SW480 (cell line): ENCODE results near the gene TUBGCP3.
"Not testable (repeated sequence)": the region's sequence is repeated elsewhere in the genome, so short reads cannot be mapped to it uniquely, and the experiment has no call there.

Experiments
- DNase-seq: peaks from one replicate; pipeline ENCODE4 v3.0.0-alpha.2; 2016; ENCODE audit warnings: low spot score

TUBGCP3 gene

DNA sequence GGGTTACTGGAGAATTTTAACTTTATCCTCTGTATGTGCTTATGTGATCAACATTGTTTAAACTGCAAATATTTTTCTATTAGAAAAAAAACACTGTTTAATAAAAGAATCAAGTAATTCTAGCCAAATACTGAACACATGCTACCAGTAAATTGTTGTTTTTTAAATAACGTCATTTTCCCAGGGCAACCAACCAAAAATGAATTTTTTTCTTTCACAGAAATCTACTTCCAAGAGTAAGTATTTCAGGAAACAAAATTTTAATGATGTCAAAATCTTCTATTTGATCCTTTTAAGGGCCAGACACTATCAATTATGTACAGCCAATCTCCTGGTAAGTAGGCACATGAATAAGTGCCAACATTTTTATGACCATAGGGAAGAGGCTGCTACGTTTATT, 57.1 kb downstream of the TUBGCP3 start:
- DNase-seq = no peak

- no peak for DNase-seq
Observed at GRCh38 chr13:112529216-112529615, 58.7 kb downstream of the TUBGCP3 start.

GRCh38 chr13:112526146-112526853, 61.7 kb downstream of the TUBGCP3 start:
- DNase-seq = no peak

- no peak for DNase-seq
Observed at GRCh38 chr13:112525356-112525945, 62.5 kb downstream of the TUBGCP3 start.

- no peak for DNase-seq
Observed at GRCh38 chr13:112522578-112522977, 65.4 kb downstream of the TUBGCP3 start.

DNA sequence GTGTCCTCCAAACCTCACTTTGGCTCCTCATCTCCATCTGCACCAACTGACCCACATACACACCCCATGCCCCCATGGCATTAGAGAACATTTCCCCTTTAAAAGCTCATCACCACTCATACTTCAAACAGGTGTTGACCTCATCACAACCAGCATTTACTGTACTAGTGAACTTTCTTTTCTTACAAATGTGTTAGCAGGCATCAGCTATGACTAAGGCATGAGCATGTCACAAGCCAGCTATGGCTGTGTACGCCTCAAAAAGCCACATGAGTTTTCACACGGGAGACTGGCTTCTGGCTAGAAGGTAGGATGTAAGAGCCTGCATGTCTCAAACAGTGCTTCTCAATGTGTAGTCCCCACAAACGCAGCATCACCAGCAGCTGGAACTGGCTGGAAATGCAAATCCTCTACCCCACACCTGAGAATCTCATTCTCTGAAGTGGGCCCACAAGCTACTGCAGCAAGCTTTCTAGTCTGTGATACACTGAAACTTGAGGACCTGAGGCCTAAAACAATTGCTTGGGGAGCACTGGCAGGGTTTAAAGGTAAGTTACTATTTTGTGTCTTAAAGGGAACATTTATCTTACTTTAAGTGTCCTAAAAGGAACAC, 66.8 kb downstream of the TUBGCP3 start:
- no peak for DNase-seq

GRCh38 chr13:112519517-112520060, 68.4 kb downstream of the TUBGCP3 start:
- DNase-seq = no peak

DNA sequence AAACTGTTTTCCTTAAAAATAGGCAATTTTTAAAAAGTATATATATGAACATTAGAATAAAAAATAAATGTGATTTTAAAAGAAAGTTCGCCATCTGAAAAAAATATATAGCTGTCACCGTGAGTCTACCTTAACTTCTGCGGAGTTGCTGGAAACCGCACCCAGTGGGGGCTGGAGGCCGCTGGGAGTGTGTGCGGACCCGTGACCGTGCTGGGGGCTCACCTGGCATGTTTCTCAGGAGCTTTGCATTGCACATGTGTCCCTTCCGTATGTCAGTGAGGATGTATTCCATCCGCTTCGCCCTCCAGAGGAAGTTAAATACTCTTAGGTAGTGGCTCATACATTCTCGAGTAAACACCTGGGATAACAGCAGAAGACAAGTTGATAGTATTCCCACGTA, 71.7 kb downstream of the TUBGCP3 start:
- no peak for DNase-seq

- no peak for DNase-seq
Observed at GRCh38 chr13:112513761-112514160, 74.2 kb downstream of the TUBGCP3 start.

GRCh38 chr13:112510987-112511685, 76.8 kb downstream of the TUBGCP3 start:
- DNase-seq = no peak

GRCh38 chr13:112510002-112510780, 77.8 kb downstream of the TUBGCP3 start:
- DNase-seq = peak; percentile 59

GRCh38 chr13:112509190-112509589, 78.8 kb downstream of the TUBGCP3 start:
- no peak for DNase-seq

DNA sequence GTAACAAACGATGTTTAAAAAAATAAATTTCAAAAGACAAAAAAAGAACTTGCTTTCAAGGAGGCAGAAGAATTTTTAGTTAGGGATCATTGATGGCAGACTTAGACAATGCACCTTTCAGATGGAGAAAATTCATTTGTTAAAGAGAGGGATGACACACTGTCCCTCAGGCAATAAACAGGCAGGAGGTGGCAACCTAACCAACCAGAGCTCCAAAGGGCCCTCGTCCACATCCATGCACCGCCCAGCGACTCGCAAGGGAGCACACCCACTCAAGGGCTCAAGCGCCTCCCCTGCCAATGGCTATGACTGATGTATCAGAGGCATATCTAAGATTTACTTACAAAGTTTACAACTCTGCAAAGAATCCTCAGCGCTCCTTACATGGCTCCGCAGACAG, 81.9 kb downstream of the TUBGCP3 start:
- DNase-seq = no peak

- no peak for DNase-seq
Observed at GRCh38 chr13:112496166-112496565, 91.8 kb downstream of the TUBGCP3 start.

DNA sequence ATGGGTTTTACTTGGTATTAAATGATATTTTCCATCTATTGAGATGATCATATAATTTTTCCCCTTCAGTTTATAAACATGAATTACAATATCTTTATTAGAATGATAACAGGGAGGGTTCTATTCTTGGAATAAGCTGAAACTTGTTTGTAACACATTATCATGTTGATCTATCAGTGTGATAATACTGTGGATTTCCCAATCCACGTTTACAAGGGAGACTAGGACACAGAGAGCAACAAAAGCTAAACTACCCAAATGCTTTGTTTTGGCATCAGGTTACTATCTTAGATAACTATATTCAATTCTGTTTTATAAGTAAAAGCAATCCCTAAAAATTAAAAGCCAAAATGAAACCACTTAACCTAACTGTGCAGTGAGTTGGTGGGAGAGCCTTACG, 92.5 kb downstream of the TUBGCP3 start:
- DNase-seq = no peak

DNA sequence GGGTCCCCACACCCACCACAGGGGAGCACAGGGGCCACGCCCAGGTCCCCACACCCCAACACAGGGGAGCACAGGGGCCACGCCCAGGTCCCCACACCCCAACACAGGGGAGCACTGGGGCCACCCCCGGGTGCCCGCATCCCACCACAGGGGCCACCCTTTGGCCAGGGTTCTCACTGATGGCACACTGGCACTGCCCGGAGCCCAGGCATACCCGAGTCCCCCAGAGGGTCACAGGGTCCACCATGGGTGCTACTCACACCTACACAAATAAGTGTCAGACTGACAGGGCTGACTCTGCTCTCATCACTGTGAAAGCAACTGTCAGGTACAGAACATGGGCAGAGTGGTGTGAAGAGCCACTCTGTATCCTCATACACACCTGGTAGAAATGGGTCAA, 98.8 kb downstream of the TUBGCP3 start:
- no peak for DNase-seq

DNA sequence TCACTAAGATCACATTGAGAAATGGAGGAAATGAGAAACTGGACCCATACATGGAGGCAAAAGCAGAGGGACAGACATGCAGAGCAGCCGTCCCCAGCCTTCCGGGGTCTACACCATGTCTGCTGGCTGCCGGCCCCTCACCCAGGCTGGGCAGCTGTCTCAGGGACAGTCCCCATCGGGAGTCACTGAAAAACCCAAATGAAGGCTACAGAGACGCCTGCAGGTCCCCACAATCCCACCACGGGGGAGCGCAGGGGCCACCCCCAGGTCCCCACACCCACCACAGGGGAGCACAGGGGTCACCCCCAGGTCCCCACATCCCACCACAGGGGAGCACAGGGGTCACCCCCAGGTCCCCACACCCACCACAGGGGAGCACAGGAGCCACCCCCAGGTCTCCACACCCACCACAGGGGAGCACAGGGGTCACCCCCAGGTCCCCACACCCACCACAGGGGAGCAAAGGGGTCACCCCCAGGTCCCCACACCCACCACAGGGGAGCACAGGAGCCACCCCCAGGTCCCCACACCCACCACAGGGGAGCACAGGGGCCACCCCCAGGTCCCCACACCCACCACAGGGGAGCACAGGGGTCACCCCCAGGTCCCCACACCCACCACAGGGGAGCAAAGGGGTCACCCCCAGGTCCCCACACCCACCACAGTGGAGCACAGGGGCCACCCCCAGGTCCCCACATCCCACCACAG, 99.5 kb downstream of the TUBGCP3 start:
- not testable (repeated sequence) for DNase-seq

GRCh38 chr13:112487127-112487517, 100.8 kb downstream of the TUBGCP3 start:
- no peak for DNase-seq

DNA sequence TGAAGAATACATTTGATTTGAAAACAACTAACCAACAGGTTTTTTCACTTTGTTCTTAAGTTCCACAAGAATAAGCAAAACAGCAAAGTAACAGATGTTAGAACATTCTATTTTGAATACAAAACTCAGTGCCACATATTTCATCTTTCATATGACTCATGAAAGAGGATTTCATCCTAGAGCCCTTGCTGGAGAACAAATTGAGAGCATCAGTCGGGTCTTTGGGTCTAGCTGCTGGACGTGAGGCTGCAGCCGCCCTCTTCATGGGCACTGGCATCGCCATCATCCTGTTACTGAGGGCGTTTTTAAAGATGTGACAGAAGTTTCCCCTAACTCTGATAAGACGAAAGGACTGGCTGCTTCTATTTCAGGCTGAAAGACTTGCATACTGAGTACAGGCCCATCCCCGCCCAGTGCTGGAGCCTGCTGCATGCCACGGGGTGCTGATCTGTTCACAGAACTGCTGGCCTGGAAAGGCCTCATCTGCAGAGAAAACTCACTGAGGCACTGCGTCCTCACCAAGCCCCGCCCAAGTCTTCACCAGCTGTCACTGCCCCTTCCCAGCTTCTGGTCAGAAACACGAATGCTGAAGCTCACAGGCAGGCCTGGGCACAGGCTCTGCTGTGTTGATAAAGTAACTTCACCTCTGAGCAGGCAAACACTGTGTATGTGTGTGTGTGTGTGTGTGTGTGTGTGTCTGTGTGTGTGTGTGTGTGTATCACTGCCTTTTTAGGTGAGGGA, 101.4 kb downstream of the TUBGCP3 start:
- DNase-seq = no peak

- DNase-seq = not testable (repeated sequence)
Observed at GRCh38 chr13:112485814-112486213, 102.1 kb downstream of the TUBGCP3 start.
